Fibroblast of gingiva (primary cell): ENCODE data around the gene KCNJ4.
"Not testable (repeated sequence)": the region's sequence is repeated elsewhere in the genome, so short reads cannot be mapped to it uniquely, and the experiment has no call there.

Source experiments
- DNase-seq: peaks from one replicate; pipeline ENCODE4 v3.0.0-alpha.2; 2011; ENCODE audit warnings: low read depth

The KCNJ4 gene

GRCh38 chr22:38381371-38381770 is 73.6 kb downstream of the KCNJ4 start:
- not testable (repeated sequence) for DNase-seq
